ENCODE measurements around the gene OR2M5.

Gene OR2M5, protein sequence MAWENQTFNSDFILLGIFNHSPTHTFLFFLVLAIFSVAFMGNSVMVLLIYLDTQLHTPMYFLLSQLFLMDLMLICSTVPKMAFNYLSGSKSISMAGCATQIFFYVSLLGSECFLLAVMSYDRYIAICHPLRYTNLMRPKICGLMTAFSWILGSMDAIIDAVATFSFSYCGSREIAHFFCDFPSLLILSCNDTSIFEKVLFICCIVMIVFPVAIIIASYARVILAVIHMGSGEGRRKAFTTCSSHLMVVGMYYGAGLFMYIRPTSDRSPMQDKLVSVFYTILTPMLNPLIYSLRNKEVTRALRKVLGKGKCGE

DNA sequence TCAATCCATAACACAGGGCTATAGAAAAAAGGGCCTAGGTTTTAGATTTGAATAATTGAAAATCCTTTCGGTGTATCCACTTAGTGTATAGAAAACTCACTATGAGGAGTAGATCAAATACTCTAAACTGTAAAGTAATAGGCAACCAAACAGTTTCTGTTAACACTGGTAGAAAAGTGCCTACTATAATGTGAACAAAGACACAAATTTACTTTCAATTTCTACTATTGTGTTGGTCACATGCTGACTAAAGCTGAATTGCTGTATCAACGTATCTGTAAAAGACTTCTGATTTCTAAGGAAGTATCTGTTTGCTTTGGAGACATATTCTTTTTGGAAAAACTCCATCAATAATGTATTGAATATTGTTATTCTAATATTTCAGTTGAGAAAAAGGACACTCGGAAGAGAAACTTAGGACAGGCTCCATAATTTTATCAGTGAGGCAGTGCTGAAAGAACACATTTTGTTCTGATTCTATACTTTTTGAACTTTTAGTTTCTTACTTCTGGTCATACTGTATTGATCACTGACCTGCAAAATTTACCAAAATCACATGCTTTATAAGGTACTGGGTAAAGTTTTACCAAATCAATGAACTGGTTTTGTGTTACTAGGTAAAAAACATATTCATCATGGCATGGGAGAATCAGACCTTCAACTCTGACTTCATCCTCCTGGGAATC lies at the start of gene OR2M5:
Gene OR2M5, plus strand, starts transcription at position 636 of the 686 bp plus-strand sequence. Its CDS starts 0 bp downstream, at position 636.
- no peak for DNase-seq (ENCODE audit: low read depth in 2 of 3, low spot score in 2 of 3)

DNA sequence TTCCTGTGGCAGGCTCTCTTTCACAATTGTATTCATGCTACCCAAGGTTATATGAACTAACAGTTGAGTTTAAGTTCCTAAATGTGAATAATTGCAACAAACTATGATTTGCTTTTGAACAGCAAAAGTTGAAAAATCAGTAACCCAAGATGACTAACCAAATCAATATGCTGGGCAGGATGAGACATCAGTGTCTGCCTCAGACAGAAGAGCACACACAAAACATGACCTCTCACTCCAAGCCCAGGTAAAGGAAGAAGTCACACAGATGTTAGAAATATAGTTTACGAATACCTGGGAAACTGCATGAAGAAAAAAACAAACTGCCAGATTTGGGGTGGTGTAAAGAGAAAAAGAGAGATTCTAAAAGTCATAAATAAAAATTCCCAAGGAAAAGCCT lies 46.4 kb upstream of the OR2M5 start:
- DNase-seq (ENCODE audit: low read depth in 2 of 3, low spot score in 2 of 3) = no peak

DNA sequence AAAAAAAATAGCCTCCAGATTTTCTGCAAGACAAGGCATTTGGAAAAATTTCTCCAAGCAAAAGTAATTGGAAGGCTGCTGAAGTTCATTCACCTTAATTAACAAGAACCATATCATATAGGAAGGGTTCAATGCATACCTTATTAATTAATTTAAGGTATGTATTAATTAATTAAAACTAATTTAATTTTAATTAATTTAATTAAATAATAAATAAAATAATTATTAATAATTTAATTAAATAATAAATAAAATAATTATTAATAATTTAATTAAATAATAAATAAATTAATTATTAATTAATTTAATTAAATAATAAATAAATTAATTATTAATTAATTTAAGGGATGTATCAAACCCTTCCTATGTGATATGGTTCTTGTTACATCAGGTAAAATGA lies 42.1 kb upstream of the OR2M5 start:
- no peak for DNase-seq (ENCODE audit: low read depth in 2 of 3, low spot score in 2 of 3)

DNA sequence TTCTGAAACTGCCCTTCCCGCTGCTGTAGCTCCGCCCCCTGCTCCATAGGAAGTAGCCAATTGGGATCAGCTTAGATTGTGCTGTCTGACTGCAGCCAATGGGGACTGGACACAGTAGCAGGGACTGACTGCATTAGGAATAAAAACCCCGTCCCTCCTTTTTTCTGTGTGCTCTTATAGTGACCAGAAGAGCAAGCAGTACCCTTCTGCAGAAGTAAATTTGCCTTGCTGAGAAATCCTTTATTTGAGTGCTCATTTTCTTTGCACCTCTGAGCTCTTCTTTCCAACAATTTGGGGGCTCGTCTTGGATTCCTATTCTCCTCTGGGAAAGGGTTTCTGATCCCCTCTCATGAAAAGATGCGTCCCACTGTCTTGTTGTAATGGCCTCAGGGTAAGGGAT lies 33.8 kb upstream of the OR2M5 start:
- no peak for DNase-seq (ENCODE audit: low read depth in 2 of 3, low spot score in 2 of 3)

DNA sequence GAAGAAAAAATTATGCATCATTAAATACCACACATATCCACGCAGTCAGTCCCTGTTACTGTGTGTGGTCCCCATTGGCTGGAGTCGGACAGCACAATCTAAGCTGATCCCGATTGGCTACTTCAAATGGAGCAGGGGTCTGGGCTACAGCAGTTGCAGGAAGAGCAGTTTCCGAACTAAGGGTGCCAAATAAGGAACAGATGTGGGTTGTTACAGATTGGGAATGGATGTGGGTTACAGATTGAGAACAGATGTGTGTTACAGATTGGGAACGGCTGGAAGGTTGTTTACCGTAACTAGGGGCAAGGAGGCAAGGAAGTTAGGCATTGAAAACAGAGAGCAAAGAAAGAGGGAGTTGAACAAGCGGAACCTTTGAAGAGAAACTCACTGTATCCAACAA lies 30.1 kb upstream of the OR2M5 start:
- no peak for DNase-seq (ENCODE audit: low read depth in 2 of 3, low spot score in 2 of 3)

DNA sequence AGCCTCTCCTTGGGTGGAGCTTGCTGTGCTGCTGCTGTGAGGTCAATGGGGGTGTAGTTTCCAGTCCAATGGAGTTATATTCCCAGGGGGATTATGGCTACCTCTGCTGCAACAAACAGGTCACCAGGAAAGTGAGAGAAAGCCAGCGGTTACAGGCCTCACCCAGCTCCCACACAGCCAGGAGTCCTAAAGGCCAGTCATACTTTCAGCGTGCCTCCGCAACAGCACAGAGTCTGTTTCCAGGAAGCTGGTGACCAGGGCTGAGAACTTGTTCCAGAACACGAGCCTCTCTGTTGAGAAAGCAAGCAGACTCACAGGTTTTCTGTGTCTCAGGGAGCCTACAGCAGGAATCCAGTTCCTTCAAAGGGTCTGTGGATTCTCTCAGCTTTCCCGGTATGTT lies 17.3 kb upstream of the OR2M5 start:
- DNase-seq (ENCODE audit: low read depth in 2 of 3, low spot score in 2 of 3) = no peak

DNA sequence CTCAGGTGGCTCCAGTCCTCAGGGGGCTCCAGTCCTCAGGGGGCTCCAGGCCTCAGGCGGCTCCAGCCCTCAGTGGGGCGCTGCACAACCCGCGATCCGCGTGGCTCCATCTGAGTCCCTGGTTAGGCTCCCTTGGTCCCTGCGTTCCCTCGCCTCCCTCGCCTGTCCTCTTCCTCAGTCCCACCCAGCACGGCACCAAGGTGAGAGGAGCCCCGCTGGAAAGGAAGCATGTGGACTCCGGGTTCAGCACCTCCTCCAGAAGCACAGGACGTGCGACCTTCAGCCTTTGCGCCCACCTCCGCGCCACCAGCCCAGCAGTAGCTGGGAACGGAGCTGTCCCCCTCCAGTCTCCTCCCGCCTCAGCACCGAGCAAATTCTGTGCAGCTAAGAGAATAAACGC lies 8.1 kb upstream of the OR2M5 start:
- no peak for DNase-seq (ENCODE audit: low read depth in 2 of 3, low spot score in 2 of 3)

DNA sequence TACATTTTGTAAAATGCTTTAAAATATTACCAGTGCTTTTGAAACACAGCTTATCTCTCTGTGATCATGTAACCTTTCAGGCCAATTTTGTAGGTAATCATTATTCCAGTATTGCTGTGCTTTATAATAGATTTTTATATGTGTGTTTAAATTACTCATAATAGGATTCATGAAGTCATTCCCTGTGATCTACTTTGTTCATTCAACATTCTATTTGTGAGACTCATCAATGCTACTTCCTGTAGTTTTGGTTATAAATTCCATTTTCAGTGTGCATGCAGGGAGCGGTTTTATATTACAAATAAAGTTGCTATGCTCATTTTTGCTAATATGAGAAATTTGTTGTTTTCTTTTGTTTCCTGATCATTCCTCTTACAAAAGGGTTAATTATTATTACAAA lies 4.1 kb upstream of the OR2M5 start:
- DNase-seq (ENCODE audit: low read depth in 2 of 3, low spot score in 2 of 3) = no peak

DNA sequence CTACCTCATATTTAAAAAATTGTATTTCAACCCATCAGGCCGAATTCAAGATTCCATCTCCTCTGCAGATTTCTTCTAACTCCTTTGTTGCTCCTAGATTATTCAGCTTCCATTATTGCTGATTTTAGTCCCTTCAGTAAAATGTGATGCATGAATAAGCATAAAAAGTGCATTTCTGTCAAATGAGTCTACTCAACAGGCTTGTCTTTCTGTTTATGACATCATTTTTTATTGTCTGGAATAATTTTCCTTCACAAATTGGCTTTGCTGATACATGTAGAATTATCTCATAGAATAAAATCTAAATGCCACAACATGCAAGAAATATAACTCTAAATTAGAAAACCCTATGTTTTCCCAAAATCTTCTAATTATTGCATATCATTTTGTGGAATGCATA lies 1.6 kb upstream of the OR2M5 start:
- DNase-seq (ENCODE audit: low read depth in 2 of 3, low spot score in 2 of 3) = no peak

DNA sequence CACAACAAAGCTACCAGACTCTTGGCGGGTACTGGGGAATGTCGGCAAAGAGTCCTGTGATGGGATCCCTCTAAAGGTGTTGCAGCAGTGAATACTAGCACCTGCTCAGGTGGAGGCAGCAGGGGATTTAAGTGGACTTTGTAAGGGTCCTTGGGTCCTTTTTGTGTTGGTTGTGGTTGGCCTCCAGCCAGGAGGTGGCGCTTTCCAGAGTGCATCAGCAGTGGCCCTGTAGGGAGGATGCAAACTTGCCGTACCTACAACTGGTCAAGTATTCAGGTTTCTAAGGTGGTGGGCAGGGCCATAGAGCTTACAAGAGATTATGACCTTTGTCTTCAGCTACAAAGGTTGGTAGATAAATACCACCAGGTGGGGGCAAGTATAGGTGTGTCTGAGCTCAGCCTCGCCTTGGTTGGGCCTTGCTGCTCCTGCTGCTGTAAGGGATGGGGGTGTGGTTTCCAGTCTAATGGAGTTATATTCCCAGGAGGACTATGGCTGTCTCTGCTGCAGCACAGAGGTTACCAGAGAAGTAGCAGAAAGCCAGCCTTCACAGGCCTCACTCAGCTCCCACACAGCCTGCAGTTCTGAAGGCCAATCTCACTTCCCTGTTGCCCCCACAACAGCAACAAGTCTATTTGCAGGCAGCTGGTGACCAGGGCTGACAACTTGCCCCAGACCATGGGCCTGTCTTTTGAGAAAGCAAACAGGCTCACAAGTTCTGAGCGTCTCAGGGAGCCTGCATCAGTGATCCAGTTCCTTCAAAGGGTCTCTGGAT lies 7.3 kb downstream of the OR2M5 start:
- no peak for DNase-seq (ENCODE audit: low read depth in 2 of 3, low spot score in 2 of 3)

DNA sequence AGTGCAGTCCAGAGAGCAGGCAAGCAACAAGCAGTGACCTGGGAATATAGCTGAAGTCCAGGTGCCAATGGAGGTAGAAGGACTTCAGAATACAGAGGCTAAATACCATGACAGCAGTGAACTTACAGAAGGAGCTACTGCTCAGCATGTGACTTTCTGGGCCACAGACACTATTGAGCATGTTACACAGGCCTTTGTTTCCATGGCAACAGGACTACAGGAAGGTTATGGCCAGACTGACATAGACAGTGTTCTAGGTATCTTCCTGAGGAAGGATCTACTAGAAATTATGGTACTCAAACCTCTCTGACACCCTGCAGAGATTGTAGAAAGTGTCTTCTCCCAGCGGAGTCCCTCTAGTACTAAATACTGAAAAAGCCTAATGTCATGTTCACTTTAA lies 11.0 kb downstream of the OR2M5 start:
- no peak for DNase-seq (ENCODE audit: low read depth in 2 of 3, low spot score in 2 of 3)

DNA sequence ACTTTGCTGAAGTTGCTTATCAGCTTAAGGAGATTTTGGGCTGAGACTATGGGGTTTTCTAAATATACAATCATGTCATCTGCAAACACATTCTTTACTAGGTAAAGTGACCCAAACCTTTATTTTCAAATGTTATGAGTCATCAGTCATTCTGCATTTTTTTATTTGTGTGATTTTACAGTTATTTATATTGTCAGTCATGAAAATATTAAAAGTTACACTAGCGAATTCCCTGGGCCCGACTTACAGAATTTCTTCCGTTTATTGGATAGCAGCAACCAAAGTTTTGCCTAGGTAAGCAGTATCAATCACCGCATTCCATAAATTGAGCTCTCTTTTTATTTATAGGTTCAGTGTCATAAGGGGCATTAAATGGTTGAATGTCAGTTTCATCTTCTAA lies 13.8 kb downstream of the OR2M5 start:
- DNase-seq (ENCODE audit: low read depth in 2 of 3, low spot score in 2 of 3) = no peak

DNA sequence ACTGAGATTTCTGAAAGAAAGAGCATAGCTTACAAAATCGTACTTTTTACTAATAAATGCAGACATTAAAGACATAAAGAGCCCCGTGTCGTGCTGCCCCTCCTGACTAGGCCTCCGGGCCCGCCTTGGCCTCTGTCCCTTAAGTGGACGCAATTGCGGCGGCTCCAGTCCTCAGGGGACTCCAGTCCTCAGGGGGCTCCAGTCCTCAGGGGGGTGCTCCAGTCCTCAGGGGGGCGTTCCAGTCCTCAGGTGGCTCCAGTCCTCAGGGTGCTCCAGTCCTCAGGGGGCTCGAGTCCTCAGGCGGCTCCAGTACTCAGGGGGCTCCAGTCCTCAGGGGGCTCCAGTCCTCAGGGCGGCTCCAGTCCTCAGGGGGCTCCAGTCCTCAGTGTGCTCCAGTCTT lies 19.1 kb downstream of the OR2M5 start:
- no peak for DNase-seq (ENCODE audit: low read depth in 2 of 3, low spot score in 2 of 3)

DNA sequence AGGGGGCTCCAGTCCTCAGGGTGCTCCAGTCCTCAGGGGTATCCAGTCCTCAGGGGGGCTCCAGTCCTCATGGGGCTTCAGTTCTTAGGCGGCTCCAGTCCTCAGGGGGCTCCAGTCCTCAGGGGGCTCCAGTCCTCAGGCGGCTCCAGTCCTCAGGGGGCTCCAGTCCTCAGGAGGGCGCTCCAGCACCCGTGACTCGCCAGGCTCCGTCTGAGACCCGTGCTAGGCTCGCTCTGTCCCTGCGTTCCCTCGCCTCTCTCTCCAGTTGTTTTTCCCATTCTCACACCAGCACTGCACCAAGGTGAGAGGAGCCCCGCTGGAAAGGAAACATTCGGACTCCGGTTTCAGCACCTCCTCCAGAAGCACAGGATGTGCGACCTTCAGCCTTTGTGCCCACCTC lies 20.2 kb downstream of the OR2M5 start:
- no peak for DNase-seq (ENCODE audit: low read depth in 2 of 3, low spot score in 2 of 3)

DNA sequence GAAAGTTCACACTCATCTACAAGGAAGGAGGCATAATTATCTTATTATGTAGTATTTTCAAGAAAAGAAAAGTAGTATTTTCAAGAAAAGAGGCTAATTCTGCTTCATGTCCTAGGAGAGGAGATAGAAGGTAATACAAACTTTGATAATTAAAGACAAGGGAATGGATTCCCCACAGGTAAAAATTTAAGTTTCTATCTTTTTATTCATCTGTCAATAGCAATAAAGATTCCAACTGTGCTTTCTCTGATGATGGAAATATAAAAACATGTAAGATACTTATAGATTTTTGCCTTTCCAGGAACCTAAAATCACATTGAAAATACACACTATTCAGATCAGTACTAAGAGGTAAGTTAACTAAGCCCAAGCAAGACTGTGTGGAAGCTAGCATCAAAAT lies 29.6 kb downstream of the OR2M5 start, which contains the start of gene OR2M2:
Gene OR2M2, plus strand, starts transcription at position 301 of the 400 bp plus-strand sequence. CDS start 5,165 bp downstream, outside the sequence.
- no peak for DNase-seq (ENCODE audit: low read depth in 2 of 3, low spot score in 2 of 3)

DNA sequence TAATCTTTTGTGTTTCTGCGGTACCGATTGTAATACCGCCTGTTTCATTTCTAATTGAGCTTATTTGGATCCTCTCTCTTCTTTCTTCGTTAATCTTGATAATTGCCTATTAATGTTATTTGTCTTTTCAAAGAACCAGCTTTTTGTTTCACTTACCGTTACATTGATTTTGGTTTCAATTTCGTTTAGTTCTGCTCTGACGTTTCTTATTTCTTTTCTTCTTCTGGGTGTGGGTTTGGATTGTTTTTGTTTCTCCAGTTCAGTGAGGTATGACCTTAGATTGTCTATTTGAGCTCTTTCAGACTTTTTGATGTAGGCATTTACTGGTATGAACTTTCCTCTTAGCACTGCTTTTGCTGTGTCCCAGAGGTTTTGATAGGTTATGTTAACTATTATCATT lies 39.0 kb downstream of the OR2M5 start:
- DNase-seq (ENCODE audit: low read depth in 2 of 3, low spot score in 2 of 3) = no peak

DNA sequence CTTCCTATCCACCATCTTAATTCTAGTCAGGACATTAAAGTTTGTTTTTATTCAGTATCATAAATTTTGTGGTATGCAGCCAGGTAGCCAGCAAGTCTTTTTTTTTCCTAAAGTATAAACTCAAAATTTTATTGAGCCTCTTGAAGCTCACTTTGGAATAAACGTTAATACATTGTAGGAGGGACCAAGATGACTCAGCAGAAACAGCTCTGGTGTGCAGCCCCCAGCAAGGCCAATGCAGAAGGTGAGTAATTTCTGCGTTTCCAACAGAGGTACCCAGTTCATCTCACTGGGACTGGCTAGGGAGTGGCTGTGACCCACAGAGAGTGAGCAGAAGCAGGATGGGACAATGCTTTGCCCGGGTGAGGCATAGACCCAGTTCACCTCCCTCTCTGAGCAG lies 42.4 kb downstream of the OR2M5 start:
- no peak for DNase-seq (ENCODE audit: low read depth in 2 of 3, low spot score in 2 of 3)

DNA sequence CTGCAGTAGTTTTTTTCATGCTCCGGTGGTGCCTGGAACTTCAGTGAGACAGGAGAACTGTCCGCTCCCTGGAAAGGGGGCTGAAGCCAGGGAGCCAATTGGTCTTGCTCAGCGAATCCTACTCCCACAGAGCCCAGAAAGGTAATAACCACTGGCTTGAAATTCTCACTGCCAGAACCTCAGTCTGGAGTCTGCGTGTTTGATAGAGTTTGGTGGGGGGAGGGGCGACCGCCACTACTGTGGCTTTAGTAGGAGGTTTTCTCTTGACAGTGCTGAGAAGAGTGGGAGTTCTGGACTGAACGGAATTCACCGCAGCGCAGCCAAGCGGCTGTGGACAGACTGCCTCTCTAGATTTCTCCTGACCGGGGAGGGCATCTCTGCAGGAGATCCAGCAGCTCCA lies 44.1 kb downstream of the OR2M5 start:
- DNase-seq (ENCODE audit: low read depth in 2 of 3, low spot score in 2 of 3) = no peak

DNA sequence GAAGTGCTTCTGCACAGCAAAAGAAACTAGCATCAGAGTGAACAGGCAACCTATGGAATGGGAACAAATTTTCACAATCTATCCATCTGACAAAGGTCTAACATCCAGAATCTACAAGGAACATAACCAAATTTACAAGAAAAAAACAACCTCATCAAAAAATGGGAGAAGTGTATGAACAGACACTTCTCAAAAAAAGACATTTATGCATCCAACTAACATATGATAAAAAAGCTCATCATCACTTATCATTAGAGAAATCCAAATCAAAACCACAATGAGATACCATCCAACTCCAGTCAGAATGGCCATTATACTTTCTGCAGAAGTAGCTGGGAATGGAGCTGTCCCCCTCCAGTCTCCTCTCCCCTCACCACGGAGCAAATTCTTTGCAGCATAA lies 49.2 kb downstream of the OR2M5 start:
- DNase-seq (ENCODE audit: low read depth in 2 of 3, low spot score in 2 of 3) = no peak

All from activated CD8-positive, alpha-beta memory T cell treated with anti-CD3 and anti-CD28 coated beads for 48 hours (primary cell).